H1 (cell line): Measurements from ENCODE around the gene LPAR2. TPM values are rescaled to one million over a fixed set of nuclear protein-coding genes. Genes with fewer than 3 reads are reported as not detected.
A peak's percentile ranks its signal among the peaks of the same experiment; 100 is the strongest.

Experiments used
- CTCF ChIA-PET: fragments of 300-600 bp; sonication (Branson Sonifier 250); formaldehyde crosslinking; loops from one replicate; lab custom pipeline; 2021; ENCODE audit not compliant: partially characterized antibody; lab: Charles Lee
- POLR2A ChIA-PET: fragments of 300-600 bp; sonication (Branson Sonifier 250); formaldehyde crosslinking; loops from one replicate; lab custom pipeline; 2021; ENCODE audit warnings: inconsistent platforms; ENCODE audit not compliant: partially characterized antibody; lab: Charles Lee
- DNase-seq, 2 experiments: peaks; one replicate each; pipeline versions ENCODE4 v3.0.0 to v3.0.0-alpha.2; 2010 to 2022; ENCODE audit warnings: low spot score in 2 of 2, low read depth in 1 of 2, mixed read lengths in 1 of 2
- FAIRE-seq: peaks from 2 replicates; lab custom pipeline; 2011; peaks lifted over from hg19 to GRCh38; lab: Jason Lieb, UNC
- H2AFZ ChIP-seq: 2 replicates; pipeline ENCODE4 v1.8.1; 2012; ENCODE audit warnings: low read length, inconsistent platforms
- H2AK5ac ChIP-seq: 2 replicates; pipeline ENCODE4 v1.6.1; 2013; ENCODE audit warnings: low read depth, low read length
- H2BK120ac ChIP-seq: replicated peaks from 2 replicates; pipeline ENCODE3; 2013; ENCODE audit warnings: low read depth, low read length, inconsistent platforms
- H2BK12ac ChIP-seq: 2 replicates; pipeline ENCODE4 v1.6.1; 2013; ENCODE audit warnings: low read depth, low read length
- H2BK15ac ChIP-seq: 2 replicates; pipeline ENCODE4 v1.6.1; 2013; ENCODE audit warnings: low read length
- H2BK20ac ChIP-seq: 2 replicates; pipeline ENCODE4 v1.6.1; 2013; ENCODE audit warnings: low read length
- H2BK5ac ChIP-seq: 2 replicates; pipeline ENCODE4 v1.6.1; 2013; ENCODE audit warnings: low read depth, low read length
- H3K14ac ChIP-seq: 2 replicates; pipeline ENCODE4 v1.6.1; 2013; ENCODE audit warnings: inconsistent platforms; ENCODE audit not compliant: insufficient read length
- H3K18ac ChIP-seq: 2 replicates; pipeline ENCODE4 v1.6.1; 2013; ENCODE audit warnings: low read length; ENCODE audit errors: extremely low read depth
- H3K23ac ChIP-seq: 2 replicates; pipeline ENCODE4 v1.6.1; 2013; ENCODE audit warnings: inconsistent platforms; ENCODE audit not compliant: insufficient read length
- H3K23me2 ChIP-seq: 2 replicates; pipeline ENCODE4 v1.6.1; 2013; ENCODE audit warnings: low read depth, low read length
- H3K27ac ChIP-seq: 2 replicates; pipeline ENCODE4 v1.6.1; 2011; ENCODE audit warnings: low read depth, low read length, inconsistent platforms
- H3K27me3 ChIP-seq, 4 experiments: replicated peaks in 1 of 4; 1 replicate in 1 of 4; 2 replicates in 3 of 4; pipeline versions ENCODE4 v1.6.1 to v1.8.1; 2011 to 2013; ENCODE audit warnings: low read length in 3 of 4, mild to moderate bottlenecking in 3 of 4, inconsistent platforms in 2 of 4, mixed read lengths in 2 of 4, moderate library complexity in 1 of 4; ENCODE audit not compliant: control insufficient read depth in 3 of 4, insufficient read depth in 3 of 4; ENCODE audit errors: extremely low read depth in 1 of 4
- H3K36me3 ChIP-seq, 4 experiments: 2 replicates each; pipeline versions ENCODE4 v1.6.1 to v1.8.1; 2011 to 2013; ENCODE audit warnings: mild to moderate bottlenecking in 4 of 4, low read length in 3 of 4, moderate library complexity in 2 of 4, control low read depth in 1 of 4, inconsistent platforms in 1 of 4; ENCODE audit not compliant: insufficient read depth in 4 of 4, control insufficient read depth in 2 of 4
- H3K4ac ChIP-seq: replicated peaks from 2 replicates; pipeline ENCODE3; 2013; ENCODE audit warnings: low read length, low read depth, mixed read lengths, inconsistent platforms; ENCODE audit not compliant: insufficient read length
- H3K4me1 ChIP-seq, 4 experiments: replicated peaks in 1 of 4; 1 replicate in 1 of 4; 2 replicates in 3 of 4; pipeline versions ENCODE4 v1.6.1 to v1.8.1; 2011 to 2013; ENCODE audit warnings: low read length in 3 of 4, inconsistent platforms in 2 of 4, mixed read lengths in 1 of 4; ENCODE audit not compliant: insufficient read depth in 4 of 4, control insufficient read depth in 3 of 4
- H3K4me2 ChIP-seq, 2 experiments: 2 replicates each; pipeline versions ENCODE4 v1.6.1 to v1.8.1; 2011 to 2013; ENCODE audit warnings: low read depth in 2 of 2, low read length in 2 of 2, control low read depth in 1 of 2, inconsistent platforms in 1 of 2, mild to moderate bottlenecking in 1 of 2; ENCODE audit not compliant: insufficient read depth in 1 of 2
- H3K4me3 ChIP-seq, 4 experiments: fragments of 200-600, 300-600 bp in 1 of 4; sonication (generic), shearing (Covaris generic), sonication (Bioruptor Twin) in 1 of 4; 2 replicates each; pipeline versions ENCODE4 v1.5.1 to v1.8.1; 2011 to 2016; ENCODE audit warnings: low read length in 4 of 4, low read depth in 3 of 4, control low read depth in 2 of 4, inconsistent platforms in 2 of 4, mild to moderate bottlenecking in 2 of 4, mixed read lengths in 1 of 4, moderate library complexity in 1 of 4; ENCODE audit not compliant: insufficient read depth in 2 of 4; ENCODE audit errors: extremely low read depth in 1 of 4
- H3K56ac ChIP-seq: replicated peaks from 2 replicates; pipeline ENCODE3; 2013; ENCODE audit warnings: low read depth, mild to moderate bottlenecking, mixed read lengths, low read length, inconsistent platforms; ENCODE audit not compliant: insufficient read length
- H3K79me1 ChIP-seq: 2 replicates; pipeline ENCODE4 v1.6.1; 2013; ENCODE audit warnings: low read depth, low read length, control low read depth
- H3K79me2 ChIP-seq, 2 experiments: 2 replicates each; pipeline versions ENCODE4 v1.6.1 to v1.8.1; 2012 to 2013; ENCODE audit warnings: low read length in 2 of 2, mild to moderate bottlenecking in 2 of 2, inconsistent platforms in 1 of 2; ENCODE audit not compliant: insufficient read depth in 2 of 2, control insufficient read depth in 1 of 2
- H3K9ac ChIP-seq, 4 experiments: replicated peaks in 1 of 4; 1 replicate in 1 of 4; 2 replicates in 3 of 4; pipeline versions ENCODE4 v1.6.1 to v1.8.1; 2011 to 2013; ENCODE audit warnings: low read depth in 3 of 4, low read length in 3 of 4, control low read depth in 2 of 4, mild to moderate bottlenecking in 2 of 4, moderate library complexity in 2 of 4, inconsistent platforms in 1 of 4; ENCODE audit errors: extremely low read depth in 1 of 4
- H3K9me3 ChIP-seq, 2 experiments: 2 replicates each; pipeline versions ENCODE4 v1.6.1 to v1.8.1; 2012 to 2013; ENCODE audit warnings: mild to moderate bottlenecking in 2 of 2, moderate library complexity in 2 of 2, control low read depth in 1 of 2, inconsistent platforms in 1 of 2, low read depth in 1 of 2, low read length in 1 of 2, mixed read lengths in 1 of 2; ENCODE audit not compliant: insufficient read depth in 2 of 2
- H4K20me1 ChIP-seq, 2 experiments: replicated peaks in 1 of 2; 2 replicates each; pipeline versions ENCODE3 to v1.8.1; 2011 to 2013; ENCODE audit warnings: inconsistent platforms in 2 of 2, low read length in 2 of 2, mild to moderate bottlenecking in 1 of 2; ENCODE audit not compliant: insufficient read depth in 2 of 2, control insufficient read depth in 1 of 2
- H4K5ac ChIP-seq: 2 replicates; pipeline ENCODE4 v1.6.1; 2013; ENCODE audit warnings: low read length, low read depth, mixed read lengths, inconsistent platforms; ENCODE audit not compliant: insufficient read length
- H4K8ac ChIP-seq: 2 replicates; pipeline ENCODE4 v1.8.0; 2013; ENCODE audit warnings: mild to moderate bottlenecking, moderate library complexity, low read length, inconsistent platforms; ENCODE audit not compliant: insufficient read depth; ENCODE audit errors: extremely low read depth
- H4K91ac ChIP-seq: replicated peaks from 2 replicates; pipeline ENCODE3; 2013; ENCODE audit warnings: low read length, mixed read lengths, inconsistent platforms; ENCODE audit not compliant: insufficient read length
- CBX5 ChIP-seq: fragments of 300-800, 300-1000 bp; sonication (generic); IDR thresholded peaks from 2 replicates; pipeline ENCODE4 v1.7.1; 2016; ENCODE audit warnings: antibody characterized with exemption, low read length, low read depth
- CEBPB ChIP-seq: IDR thresholded peaks from 2 replicates; pipeline ENCODE4 v1.6.1; 2012; ENCODE audit warnings: low read depth, low read length
- CREB1 ChIP-seq: IDR thresholded peaks from 2 replicates; pipeline ENCODE4 v1.6.1; 2012; ENCODE audit warnings: inconsistent platforms
- EZH2 ChIP-seq: fragments of 200-600 bp; sonication (generic); IDR thresholded peaks from 2 replicates; pipeline ENCODE4 v1.7.1; 2012; ENCODE audit warnings: low read depth, mild to moderate bottlenecking, moderate library complexity, low read length, inconsistent platforms; ENCODE audit not compliant: severe bottlenecking
- KDM4A ChIP-seq: IDR thresholded peaks from one replicate; pipeline ENCODE4 v1.7.1; 2012; ENCODE audit warnings: low read depth, mild to moderate bottlenecking, moderate library complexity, low read length, inconsistent platforms; ENCODE audit not compliant: severe bottlenecking
- NRF1 ChIP-seq: IDR thresholded peaks from 2 replicates; pipeline ENCODE4 v1.6.1; 2011; ENCODE audit warnings: mild to moderate bottlenecking, low read depth, low read length, improper control_type of control experiment
- RNF2 ChIP-seq: fragments of 200-900, 300-1000 bp; sonication (generic); IDR thresholded peaks from 2 replicates; pipeline ENCODE4 v1.7.1; 2016; ENCODE audit warnings: borderline replicate concordance, low read depth, mild to moderate bottlenecking, antibody characterized with exemption, low read length; ENCODE audit not compliant: poor library complexity, severe bottlenecking; ENCODE audit errors: missing control alignments
- SAP30 ChIP-seq: fragments of 300-600 bp; sonication (generic); IDR thresholded peaks from 2 replicates; pipeline ENCODE4 v1.7.1; 2012; ENCODE audit warnings: low read length, moderate library complexity, mild to moderate bottlenecking, inconsistent platforms; ENCODE audit not compliant: insufficient read depth, insufficient replicate concordance
- SIN3A ChIP-seq, 2 experiments: IDR thresholded peaks in 1 of 2; conservative IDR thresholded peaks in 1 of 2; 2 replicates each; pipeline ENCODE4 v1.6.1; 2011 to 2012; ENCODE audit warnings: low read length in 2 of 2, improper control_type of control experiment in 1 of 2, low read depth in 1 of 2, mild to moderate bottlenecking in 1 of 2
- SIX5 ChIP-seq: IDR thresholded peaks from 2 replicates; pipeline ENCODE4 v1.6.1; 2011; ENCODE audit warnings: mild to moderate bottlenecking, low read depth, low read length
- WGBS, 2 experiments: shearing (Covaris generic) in 1 of 2; methylation state at CpG; one replicate each; pipeline versions ENCODE4 v1.1.6 to v1.1.7; 2013 to 2015; ENCODE audit warnings: low lambda C conversion rate in 2 of 2, mixed read lengths in 2 of 2, inconsistent platforms in 1 of 2, low coverage in 1 of 2, missing lambda C conversion rate in 1 of 2; ENCODE audit not compliant: insufficient replicate concordance in 2 of 2, insufficient coverage in 1 of 2, insufficient read length in 1 of 2; ENCODE audit errors: extremely low coverage in 1 of 2, missing lambda C conversion rate in 1 of 2; 5-methylcytosine and 5-hydroxymethylcytosine counted together
- polyA plus RNA-seq, 7 experiments: library from polyadenylated mRNA; depleted of rRNA in 3 of 7; stranded (reverse) in 5 of 7; unstranded in 2 of 7; fragments of >200 nt in 5 of 7; fragments of 200-250 nt in 2 of 7; gene quantifications; 1 replicate in 5 of 7; 2 replicates in 1 of 7; 4 replicates in 1 of 7; pipeline versions ENCODE4 v1.2.1 to v1.2.3, GENCODE V29; 2011 to 2013; ENCODE audit warnings: missing spikeins in 2 of 7, mixed read lengths in 2 of 7
- total RNA-seq: library from RNA; stranded (reverse); fragmentation: NEBNext Ultra II Directional; extraction: Animal tissue kit (Norgen Biotek cat#: 25700); gene quantifications from 2 replicates; pipeline ENCODE4 v1.2.1, GENCODE V29; 2021
- TF ChIP-seq, protein P1 (sequence below): IDR thresholded peaks from 2 replicates; pipeline ENCODE4 v1.6.1; 2011; ENCODE audit warnings: low read length, improper control_type of control experiment

Gene LPAR2
- total and polyA plus RNA-seq, 2 of the 8 experiments (the other 6 are each of a cell fraction or from before 2014, with no cell fraction given): 47.6 to 70.2 TPM

DNA sequence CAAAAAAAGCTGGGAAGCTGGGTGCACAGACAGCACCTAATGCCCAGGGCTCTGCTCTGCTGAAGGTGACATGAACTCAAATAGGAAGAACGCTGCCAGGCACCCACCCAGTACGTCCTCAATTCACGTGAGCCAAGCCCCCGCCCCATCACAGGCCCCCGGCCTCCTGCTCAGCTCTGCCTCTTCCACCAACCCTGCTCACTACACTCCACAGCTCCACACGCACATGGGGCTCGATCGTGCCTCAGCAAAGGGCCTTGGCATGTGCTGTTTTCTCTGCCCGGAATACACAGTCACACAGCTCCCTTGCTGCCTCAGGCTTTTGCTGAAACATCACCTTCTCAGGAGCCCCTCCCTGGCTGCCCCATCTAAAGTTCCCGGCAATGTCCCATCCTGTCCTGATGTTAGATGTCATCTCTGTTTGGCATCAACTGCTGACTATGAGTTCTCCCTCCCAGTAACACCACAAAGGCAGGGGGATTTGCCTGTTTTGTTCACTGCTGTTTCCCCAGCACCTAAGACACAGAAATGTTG is 33.2 kb upstream of the LPAR2 start:
- Histone ChIP-seq H3K79me2 (peaks cover 21 to 30% of the 10 kb centered on the region in 2 experiments), H3K4ac (no peak overlapping the region), H2AFZ (no peak overlapping the region), H3K9ac (no peak overlapping the region), H2BK20ac (no peak overlapping the region; the same call in 1 of the 2 replicates), H4K20me1 (peaks cover 6 to 22% of the 10 kb centered on the region in 2 experiments), H3K14ac (no peak overlapping the region), H4K91ac (no peak overlapping the region), H3K27me3 (no peaks in the 10 kb centered on the region), H3K79me1 (peaks cover 16% of the 10 kb centered on the region), H2BK5ac (no peak overlapping the region), H3K4me1 (peaks cover 3 to 11% (median 6%) of the 10 kb centered on the region in 4 experiments; a peak in 5 of 7 replicates), H4K8ac (peak overlapping the region; percentile 41; the same call in 1 of the 2 replicates), H2BK12ac (no peak overlapping the region), H3K4me3 (no peak overlapping the region), H3K9me3 (no peaks in the 10 kb centered on the region), H3K27ac (no peak overlapping the region), H3K23ac (no peak overlapping the region), H3K36me3 (peaks cover 20 to 36% (median 27%) of the 10 kb centered on the region in 4 experiments), H2BK120ac (no peak overlapping the region), H2AK5ac (no peak overlapping the region), H2BK15ac (no peak overlapping the region), H3K56ac (no peak overlapping the region), H4K5ac (no peak overlapping the region), H3K4me2 (peak overlapping the region in 1 of 2 experiments; percentile 72; a peak in 1 of 4 replicates), H3K23me2 (no peaks in the 10 kb centered on the region), H3K18ac (no peak overlapping the region)
- FAIRE-seq: no peak
- ChIA-PET CTCF (interaction anchor here (0.5 to 2.4 kb wide), 4 partner anchors 9 to 387 kb away, joined by 3 to 9 read pairs (median 4); no protein-coding TSS in a partner anchor), POLR2A (interaction anchor here (0.8 to 2.4 kb wide), 5 partner anchors 9 to 296 kb away, joined by 3 to 20 read pairs (median 3); no protein-coding TSS in a partner anchor)
- peak in 1 of 2 experiments; percentile 32 for DNase-seq
- WGBS, 2 experiments: 87% methylated on average over 6 of the region's 10 CpGs; no CpG with 5 or more reads in 1 of the 2 experiments
- no peak for TF ChIP-seq SIN3A (conservative IDR thresholded peaks at IDR 0.05 in 1 of 2, IDR thresholded peaks at IDR 0.05 in 1 of 2; ENCODE audit: low read depth in 1 of 2, low read length in 2 of 2)
- no peak for TF ChIP-seq EZH2
- no peak for TF ChIP-seq SAP30
- no peak for TF ChIP-seq CREB1
- no peak for TF ChIP-seq SIX5
- TF ChIP-seq CEBPB: no peak
- no peak for TF ChIP-seq RNF2
- TF ChIP-seq CBX5: no peak
- no peak for TF ChIP-seq KDM4A
- TF ChIP-seq NRF1: no peak
- TF ChIP-seq, protein P1, sequence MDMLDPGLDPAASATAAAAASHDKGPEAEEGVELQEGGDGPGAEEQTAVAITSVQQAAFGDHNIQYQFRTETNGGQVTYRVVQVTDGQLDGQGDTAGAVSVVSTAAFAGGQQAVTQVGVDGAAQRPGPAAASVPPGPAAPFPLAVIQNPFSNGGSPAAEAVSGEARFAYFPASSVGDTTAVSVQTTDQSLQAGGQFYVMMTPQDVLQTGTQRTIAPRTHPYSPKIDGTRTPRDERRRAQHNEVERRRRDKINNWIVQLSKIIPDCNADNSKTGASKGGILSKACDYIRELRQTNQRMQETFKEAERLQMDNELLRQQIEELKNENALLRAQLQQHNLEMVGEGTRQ: no peak
